Stimulated activated CD8-positive, alpha-beta memory T cell treated with anti-CD3 and anti-CD28 coated beads, Interleukin-2, amount 100 ng/mL, for 48 hours (primary cell): ENCODE results near the gene KIF21A.

Experiments used
- DNase-seq, 2 donors: peaks; one replicate each; pipeline ENCODE4 v3.0.0-alpha.2; 2020; ENCODE audit warnings: low read depth in 2 of 2

KIF21A gene

DNA sequence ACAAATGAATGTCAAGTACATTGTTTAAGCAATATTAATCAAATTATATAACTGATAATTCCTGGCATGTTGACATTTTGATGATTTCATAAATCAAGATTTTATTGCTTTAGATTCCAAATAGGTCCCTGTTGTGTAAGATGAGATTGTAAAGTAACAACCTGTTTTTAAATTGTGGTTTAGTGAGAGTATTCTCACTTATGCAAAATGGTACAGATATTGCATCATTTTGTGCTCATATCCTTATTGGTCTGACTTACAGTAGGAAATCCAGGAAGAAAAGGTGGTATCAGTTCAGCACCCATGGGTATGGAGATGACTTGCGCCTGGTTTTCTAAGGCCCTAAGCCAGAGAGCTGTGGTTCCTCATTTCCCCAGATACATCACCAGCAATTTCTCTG is 165.5 kb downstream of the KIF21A start:
- no peak for DNase-seq

DNA sequence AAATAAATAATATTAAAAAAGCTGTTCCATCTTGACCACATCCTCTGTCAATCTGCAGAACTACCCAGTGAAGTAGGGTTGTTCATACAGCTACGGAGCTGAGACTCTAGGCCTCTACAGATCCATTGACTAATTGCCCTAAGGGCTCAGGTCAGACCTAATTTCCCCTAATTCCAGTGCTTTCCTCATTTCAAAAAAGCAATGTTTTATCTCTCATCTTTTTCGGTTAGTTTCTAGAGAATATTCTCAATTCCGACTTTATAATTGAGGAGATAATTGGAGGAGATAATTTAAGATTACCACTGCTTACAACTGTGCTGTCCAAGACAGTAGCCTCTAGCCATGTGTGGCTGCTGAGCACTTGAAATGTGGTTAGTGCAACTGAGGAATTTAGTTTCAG is 167.1 kb downstream of the KIF21A start:
- DNase-seq = no peak

DNA sequence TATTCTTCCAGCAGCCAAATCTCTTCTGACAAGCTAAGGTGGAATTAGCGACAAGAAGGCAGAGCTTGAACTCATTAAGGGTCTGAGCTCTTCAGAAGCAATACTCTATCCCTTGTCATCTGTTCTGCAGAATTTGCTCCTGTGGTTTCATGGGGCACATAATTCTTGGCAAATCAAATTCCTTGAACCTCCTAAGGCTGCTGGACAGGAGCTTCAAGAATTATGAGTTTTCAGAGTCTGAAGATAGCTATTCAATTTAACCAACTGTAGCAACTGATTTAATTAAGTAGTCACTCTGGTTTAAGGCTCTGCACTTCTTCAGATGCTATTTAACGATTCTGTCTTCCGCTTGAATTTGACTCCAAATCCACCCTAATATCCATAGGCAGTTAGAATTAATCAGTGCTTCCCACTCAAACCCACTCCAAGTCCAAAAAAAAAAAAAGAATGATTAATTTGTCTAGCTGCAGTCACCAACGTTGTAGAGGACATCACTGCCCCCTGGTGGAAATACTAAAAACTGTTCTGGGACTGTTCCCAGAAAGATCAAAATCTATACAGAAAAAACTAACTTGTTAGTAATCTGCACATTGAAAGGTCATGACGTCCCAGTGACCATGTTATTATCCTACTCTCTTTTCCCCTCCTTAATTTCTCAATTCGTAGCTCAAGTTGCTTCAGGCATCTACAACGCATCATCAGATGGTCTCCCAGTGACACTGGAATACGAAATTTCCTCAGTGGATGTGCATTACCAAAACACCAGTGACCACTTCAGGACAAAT is 169.9 kb downstream of the KIF21A start:
- no peak for DNase-seq

DNA sequence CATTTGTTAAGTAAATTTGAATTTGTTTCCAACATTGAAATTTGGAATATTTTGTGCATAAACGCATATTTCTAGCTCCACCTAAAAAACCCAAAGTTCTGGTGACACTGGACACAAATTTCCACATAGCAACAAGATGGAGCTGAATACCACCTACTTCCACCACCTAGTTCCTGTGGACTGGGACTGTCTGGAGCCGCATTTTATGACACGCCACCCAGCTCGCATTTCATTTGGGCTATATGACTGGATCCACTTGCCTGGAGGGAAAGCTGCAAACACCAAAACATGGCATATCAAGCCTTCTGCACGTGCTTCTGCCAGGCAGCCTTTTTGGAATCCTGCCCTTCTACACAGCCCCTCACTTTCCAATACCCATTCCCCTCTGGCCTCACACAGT is 173.4 kb downstream of the KIF21A start:
- no peak for DNase-seq

DNA sequence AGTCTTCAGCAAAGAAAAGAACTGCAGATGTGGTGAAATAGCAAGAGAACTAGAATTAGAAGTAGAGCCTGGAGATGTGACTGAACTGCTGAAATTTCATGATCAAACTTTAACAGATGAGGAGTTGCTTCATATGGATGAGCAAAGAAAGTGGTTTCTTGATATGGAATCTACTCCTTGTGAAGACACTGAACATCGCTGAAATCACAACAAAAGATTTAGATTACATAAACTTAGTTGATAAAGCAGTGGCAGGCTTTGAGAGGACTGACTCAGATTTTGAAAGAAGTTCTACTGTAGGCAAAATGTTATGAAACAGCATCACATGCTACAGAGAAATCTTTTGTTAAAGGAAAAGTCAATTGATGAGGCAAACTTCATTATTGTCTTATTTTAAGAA is 175.0 kb downstream of the KIF21A start:
- no peak for DNase-seq

DNA sequence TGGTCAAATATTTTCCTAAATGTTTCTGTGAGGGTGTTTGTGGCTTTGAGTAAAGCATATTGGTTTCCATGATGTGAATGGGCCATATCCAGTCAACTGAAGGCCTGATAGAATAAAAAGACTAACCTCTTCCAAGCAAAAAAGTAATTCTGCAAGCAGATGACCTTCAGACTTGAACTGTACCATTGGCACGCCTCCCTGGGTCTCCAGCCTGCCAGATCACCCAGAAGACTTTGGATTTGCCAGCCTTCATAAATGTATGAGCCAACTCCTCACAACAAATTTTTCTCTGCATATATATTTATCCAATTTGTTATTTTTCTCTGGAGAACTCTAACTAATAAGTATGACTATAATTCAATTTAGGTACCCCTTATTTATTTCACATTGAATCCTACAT is 190.3 kb downstream of the KIF21A start:
- no peak for DNase-seq
